Raji (cell line): ENCODE data around the gene ANKMY1.

Experiments
- POLR2A ChIP-seq: IDR thresholded peaks from 2 replicates; pipeline ENCODE4 v1.6.1; 2011; ENCODE audit warnings: low read depth, low read length, control low read depth; ENCODE audit not compliant: insufficient read depth

The ANKMY1 gene

GRCh38 chr2:240557808-240558207 lies at the start of gene ANKMY1:
TSS of gene ANKMY1 (minus strand) at chr2:240557988. CDS start at chr2:240557335, 653 bp downstream.
- TF ChIP-seq POLR2A, result no peak

- no peak for TF ChIP-seq POLR2A
These were observed 48.3 kb upstream of the ANKMY1 start for GRCh38 chr2:240605867-240606743.

- no peak for TF ChIP-seq POLR2A
These were observed 47.3 kb upstream of the ANKMY1 start for GRCh38 chr2:240604939-240605716.

GRCh38 chr2:240604291-240604938 lies 46.6 kb upstream of the ANKMY1 start:
- no peak for TF ChIP-seq POLR2A

- TF ChIP-seq POLR2A, result no peak
These were observed 46.1 kb upstream of the ANKMY1 start for GRCh38 chr2:240603846-240604245.

- TF ChIP-seq POLR2A, result no peak
These were observed 45.5 kb upstream of the ANKMY1 start for GRCh38 chr2:240603081-240603835.

GRCh38 chr2:240602266-240603050 lies 44.7 kb upstream of the ANKMY1 start:
- TF ChIP-seq POLR2A, result no peak

GRCh38 chr2:240601831-240602160 lies 44.0 kb upstream of the ANKMY1 start:
- no peak for TF ChIP-seq POLR2A

DNA sequence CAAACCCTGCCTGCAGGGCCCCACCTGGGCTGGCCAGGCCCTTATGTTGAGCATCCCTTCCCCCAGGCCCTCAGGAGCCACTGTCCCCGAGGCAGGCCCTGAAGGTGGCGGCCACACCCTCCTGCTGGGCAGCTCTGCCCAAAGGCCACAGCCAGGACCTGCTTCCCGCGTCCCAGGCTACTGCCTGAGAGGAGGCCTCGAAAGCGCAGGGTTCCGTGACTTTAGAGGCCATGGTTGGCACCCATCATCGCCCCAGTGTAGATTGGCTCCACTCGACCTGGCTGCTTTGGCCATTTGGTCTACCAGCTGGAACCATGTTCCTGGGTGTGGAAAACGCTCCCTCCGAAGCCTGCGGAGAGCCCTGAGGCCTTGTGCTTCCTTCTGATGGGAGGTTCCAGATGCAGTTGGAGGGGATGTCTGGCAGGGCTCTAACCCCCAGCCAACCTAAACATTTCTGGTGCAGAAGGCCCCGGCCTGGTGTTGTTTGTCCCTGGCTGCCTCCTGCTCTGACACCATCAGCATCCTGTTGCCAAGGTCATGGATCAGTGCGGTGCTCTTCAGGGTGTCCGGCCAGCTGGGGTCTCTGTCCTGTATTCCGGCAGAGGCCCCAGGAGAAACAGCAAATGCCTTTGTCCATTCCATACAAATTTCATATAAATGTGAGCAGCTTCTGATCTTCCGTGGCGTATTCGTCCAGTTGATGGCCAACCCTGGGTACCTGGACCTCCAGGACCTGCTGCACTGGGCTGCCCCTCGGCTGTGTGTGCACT lies 43.5 kb upstream of the ANKMY1 start:
- TF ChIP-seq POLR2A, result no peak

DNA sequence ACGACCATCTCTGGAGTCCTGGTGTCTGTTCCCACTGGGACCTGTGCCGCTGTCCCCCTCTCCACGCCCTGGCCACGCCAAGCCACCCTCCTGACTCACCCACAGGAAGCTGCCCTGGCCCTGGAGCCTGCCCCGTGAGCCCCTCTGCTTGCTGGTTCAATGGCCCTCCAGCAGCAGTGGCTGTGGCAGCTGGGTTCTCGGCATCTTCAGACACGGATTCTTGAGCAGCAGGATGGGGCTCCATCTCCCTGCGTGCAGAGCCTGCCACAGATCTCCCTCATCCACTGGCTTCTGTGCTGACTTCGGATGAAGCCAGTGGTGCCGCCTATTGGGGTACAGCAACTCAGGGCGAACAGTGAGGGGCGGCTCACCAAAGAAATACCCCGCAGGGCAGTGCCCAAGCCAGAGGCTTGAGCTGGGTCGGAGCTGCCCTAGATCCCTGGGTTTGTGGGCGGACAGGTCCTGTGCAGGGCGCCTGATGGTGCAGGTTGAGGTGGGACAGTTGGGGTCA lies 42.7 kb upstream of the ANKMY1 start:
- no peak for TF ChIP-seq POLR2A

DNA sequence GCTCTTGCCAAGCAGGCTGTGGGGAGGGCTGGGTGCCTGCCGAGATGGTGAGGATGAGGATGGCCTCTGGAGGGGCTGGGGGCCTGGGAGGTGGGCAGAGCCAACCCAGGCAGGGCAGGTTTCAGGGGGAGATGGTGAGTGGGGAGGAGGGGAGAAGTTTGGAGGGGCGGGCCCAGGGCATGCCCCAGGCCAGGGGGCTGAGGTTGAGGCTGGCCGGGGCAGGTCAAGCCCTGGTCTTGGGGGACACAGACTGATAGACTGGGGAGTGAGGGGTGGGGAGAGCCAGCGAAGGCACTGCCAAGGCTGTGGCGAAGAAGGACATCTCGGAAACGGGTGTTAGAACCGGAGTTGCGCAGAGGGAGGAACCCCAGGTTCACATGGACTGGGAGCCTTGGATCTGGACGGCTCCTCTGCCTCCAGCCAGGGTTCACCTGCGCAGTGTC lies 41.4 kb upstream of the ANKMY1 start:
- TF ChIP-seq POLR2A, result no peak

DNA sequence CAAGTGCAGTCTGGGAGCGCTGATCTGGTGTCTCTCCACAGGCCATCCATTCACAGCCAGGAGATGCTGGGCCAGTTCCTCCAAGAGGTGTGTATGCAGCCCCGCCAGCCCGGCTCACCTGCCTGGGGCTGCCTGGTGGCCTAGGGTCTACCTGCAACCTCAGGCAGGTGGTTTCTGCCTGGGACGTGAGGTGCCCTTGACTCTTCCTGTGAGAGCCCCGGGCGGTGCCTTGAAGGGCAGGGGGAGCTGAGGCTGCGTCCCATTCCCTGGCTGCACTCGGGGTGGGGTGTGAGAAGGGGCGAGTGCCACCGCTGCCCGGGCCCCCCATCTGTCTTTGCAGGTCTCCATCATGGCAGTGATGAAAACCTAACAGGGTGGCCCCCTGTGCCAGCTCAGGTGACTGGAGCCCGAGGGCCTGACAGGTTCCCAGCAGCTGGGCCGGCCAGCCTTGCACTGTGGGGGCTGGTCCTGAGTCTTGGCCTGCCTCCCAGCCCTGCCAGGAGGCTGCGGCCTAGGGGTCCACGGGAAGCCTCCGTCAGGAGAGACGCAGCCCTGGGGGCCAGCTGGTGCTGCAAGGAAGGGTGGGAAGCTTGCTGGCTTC lies 40.6 kb upstream of the ANKMY1 start:
- no peak for TF ChIP-seq POLR2A
